ENCODE measurements around the gene NEK7.

GRCh38 chr1:198185759-198186158 is 29.0 kb downstream of the NEK7 start:
- TF ChIP-seq POLR2AphosphoS5 (IDR thresholded peaks at IDR 0.05; ENCODE audit: low read depth, low read length) (no peak), CTCF (IDR thresholded peaks at IDR 0.05; ENCODE audit: control extremely low read depth in 1 of 3, insufficient read depth in 1 of 3, low read depth in 1 of 3, low read length in 3 of 3) (no peak)

Measured in H1 (cell line).